Measurements from ENCODE around the gene CCN5.
A peak's percentile ranks its signal among the peaks of the same experiment; 100 is the strongest.

GRCh38 chr20:44734938-44735337 is 19.8 kb downstream of the CCN5 start:
- TF ChIP-seq CTCF (IDR thresholded peaks at IDR 0.05) (peak in 1 of 4 experiments; percentile 17), POLR2AphosphoS5 (IDR thresholded peaks at IDR 0.05) (no peak)
